ENCODE data around the gene PSMA6.

PSMA6 gene

DNA sequence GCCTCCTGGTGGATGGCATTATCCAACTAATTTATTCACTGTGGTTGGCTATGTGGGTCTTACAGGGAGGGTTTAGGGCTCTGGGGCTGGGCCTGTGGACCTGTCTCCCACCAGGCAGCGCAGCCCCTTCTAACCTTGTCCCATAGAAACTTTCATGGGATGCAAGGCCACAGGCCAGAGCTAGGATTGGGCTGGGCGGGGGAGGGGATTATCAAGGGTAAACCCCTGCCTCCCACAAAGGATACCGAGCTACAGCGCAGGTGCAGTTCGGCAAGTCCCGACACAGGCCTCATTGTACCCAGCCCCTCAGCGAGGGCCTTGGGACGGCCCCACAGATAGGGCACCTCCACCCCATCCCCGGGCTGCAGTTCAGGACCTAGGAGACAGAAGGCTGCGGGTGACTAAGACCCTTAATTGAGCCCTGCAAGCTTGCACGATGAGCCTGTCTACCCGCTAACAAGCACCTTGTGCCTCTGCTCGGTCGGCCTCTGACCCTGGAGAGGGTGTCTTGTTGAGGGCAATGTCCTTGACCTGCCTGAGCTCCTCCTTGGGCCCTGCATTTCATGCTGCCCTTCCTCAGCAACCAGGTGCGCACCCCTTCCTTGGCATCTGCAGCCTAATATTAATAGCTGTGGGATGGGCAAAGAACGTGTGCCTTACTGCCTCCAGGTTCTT, 46.7 kb downstream of the PSMA6 start:
- no peak overlapping the region for H3K4me2 ChIP-seq
- H2AFZ ChIP-seq (ENCODE audit: low read depth): no peak overlapping the region
- H3K4me1 ChIP-seq (ENCODE audit: low read depth, poor library complexity, severe bottlenecking): peaks cover 17% of the 10 kb centered on the region
- H3K27me3 ChIP-seq (ENCODE audit: insufficient read depth, low read depth): no peaks in the 10 kb centered on the region
- H3K36me3 ChIP-seq (ENCODE audit: insufficient read depth): no peaks in the 10 kb centered on the region
- H3K27ac ChIP-seq: no peak overlapping the region
- H3K9ac ChIP-seq: no peak overlapping the region
- TF ChIP-seq, protein P1, sequence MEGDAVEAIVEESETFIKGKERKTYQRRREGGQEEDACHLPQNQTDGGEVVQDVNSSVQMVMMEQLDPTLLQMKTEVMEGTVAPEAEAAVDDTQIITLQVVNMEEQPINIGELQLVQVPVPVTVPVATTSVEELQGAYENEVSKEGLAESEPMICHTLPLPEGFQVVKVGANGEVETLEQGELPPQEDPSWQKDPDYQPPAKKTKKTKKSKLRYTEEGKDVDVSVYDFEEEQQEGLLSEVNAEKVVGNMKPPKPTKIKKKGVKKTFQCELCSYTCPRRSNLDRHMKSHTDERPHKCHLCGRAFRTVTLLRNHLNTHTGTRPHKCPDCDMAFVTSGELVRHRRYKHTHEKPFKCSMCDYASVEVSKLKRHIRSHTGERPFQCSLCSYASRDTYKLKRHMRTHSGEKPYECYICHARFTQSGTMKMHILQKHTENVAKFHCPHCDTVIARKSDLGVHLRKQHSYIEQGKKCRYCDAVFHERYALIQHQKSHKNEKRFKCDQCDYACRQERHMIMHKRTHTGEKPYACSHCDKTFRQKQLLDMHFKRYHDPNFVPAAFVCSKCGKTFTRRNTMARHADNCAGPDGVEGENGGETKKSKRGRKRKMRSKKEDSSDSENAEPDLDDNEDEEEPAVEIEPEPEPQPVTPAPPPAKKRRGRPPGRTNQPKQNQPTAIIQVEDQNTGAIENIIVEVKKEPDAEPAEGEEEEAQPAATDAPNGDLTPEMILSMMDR (conservative IDR thresholded peaks at IDR 0.05; ENCODE audit: low read depth, low read length): no peak
- no peak overlapping the region for H3K4me3 ChIP-seq (IDR thresholded peaks at IDR 0.05; ENCODE audit: insufficient read depth, low read depth, low read length)
- H3K79me2 ChIP-seq (ENCODE audit: insufficient read depth, low read depth): no peaks in the 10 kb centered on the region
- H4K20me1 ChIP-seq (ENCODE audit: insufficient read depth): no peaks in the 10 kb centered on the region

DNA sequence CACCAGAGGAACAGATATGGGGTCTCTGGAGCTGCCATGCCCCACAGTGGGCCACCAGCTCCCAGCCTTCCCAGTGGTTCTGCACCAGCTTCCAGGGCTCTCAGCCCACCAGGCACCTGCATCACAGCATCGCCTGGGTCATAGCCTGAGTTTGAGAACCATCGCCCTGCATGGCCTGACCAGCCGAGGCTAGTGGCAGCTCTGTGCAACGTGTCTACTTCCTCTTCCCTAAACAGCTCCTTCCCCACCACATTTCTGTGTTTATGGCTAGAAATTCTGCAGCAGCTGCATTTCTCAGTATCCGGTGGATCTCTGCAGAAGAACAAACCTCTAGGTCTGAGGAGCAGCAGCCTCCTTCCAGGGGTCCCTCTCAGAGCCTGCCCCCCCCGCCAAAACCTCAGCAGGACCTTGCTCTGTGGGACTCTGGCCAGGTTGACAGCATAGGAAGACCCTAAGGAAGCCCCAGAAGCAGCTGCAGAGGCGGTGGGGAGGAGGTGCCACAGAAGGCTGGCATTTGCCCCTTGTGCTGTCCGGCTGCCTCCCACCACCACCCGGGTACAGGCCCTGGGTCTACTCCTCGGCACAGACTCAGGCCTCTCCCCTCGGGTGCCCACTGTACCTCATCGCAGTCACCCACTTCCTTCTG, 47.7 kb downstream of the PSMA6 start:
- Histone ChIP-seq H3K4me1 (ENCODE audit: low read depth, poor library complexity, severe bottlenecking) (peaks cover 17% of the 10 kb centered on the region), H3K4me2 (no peak overlapping the region), H3K9ac (no peak overlapping the region), H2AFZ (ENCODE audit: low read depth) (no peak overlapping the region), H3K4me3 (IDR thresholded peaks at IDR 0.05; ENCODE audit: insufficient read depth, low read depth, low read length) (no peak overlapping the region), H4K20me1 (ENCODE audit: insufficient read depth) (no peaks in the 10 kb centered on the region), H3K36me3 (ENCODE audit: insufficient read depth) (no peaks in the 10 kb centered on the region), H3K27me3 (ENCODE audit: insufficient read depth, low read depth) (no peaks in the 10 kb centered on the region), H3K27ac (no peak overlapping the region), H3K79me2 (ENCODE audit: insufficient read depth, low read depth) (no peaks in the 10 kb centered on the region)
- TF ChIP-seq, protein P1 (conservative IDR thresholded peaks at IDR 0.05; ENCODE audit: low read depth, low read length): no peak

GRCh38 chr14:35340616-35341453, 48.7 kb downstream of the PSMA6 start:
- H3K27ac ChIP-seq: no peak overlapping the region
- H4K20me1 ChIP-seq (ENCODE audit: insufficient read depth): no peaks in the 10 kb centered on the region
- H3K4me3 ChIP-seq (IDR thresholded peaks at IDR 0.05; ENCODE audit: insufficient read depth, low read depth, low read length): no peak overlapping the region
- peak overlapping the region; percentile 27; the same call in 1 of the 2 replicates for H3K9ac ChIP-seq
- H3K4me2 ChIP-seq: peak overlapping the region; percentile 62; the same call in 1 of the 2 replicates
- peaks cover 17% of the 10 kb centered on the region for H3K4me1 ChIP-seq (ENCODE audit: low read depth, poor library complexity, severe bottlenecking)
- H3K79me2 ChIP-seq (ENCODE audit: insufficient read depth, low read depth): no peaks in the 10 kb centered on the region
- TF ChIP-seq, protein P1 (conservative IDR thresholded peaks at IDR 0.05; ENCODE audit: low read depth, low read length): no peak
- no peaks in the 10 kb centered on the region for H3K36me3 ChIP-seq (ENCODE audit: insufficient read depth)
- no peaks in the 10 kb centered on the region for H3K27me3 ChIP-seq (ENCODE audit: insufficient read depth, low read depth)
- H2AFZ ChIP-seq (ENCODE audit: low read depth): peak overlapping the region; percentile 75; the same call in 1 of the 2 replicates

- Histone ChIP-seq H3K27ac (peak overlapping the region; percentile 58; the same call in 1 of the 2 replicates), H3K4me1 (ENCODE audit: low read depth, poor library complexity, severe bottlenecking) (peaks cover 17% of the 10 kb centered on the region), H3K79me2 (ENCODE audit: insufficient read depth, low read depth) (no peaks in the 10 kb centered on the region), H2AFZ (ENCODE audit: low read depth) (peak overlapping the region; percentile 75; the same call in 1 of the 2 replicates), H3K4me2 (peak overlapping the region; percentile 62; the same call in 1 of the 2 replicates), H3K36me3 (ENCODE audit: insufficient read depth) (no peaks in the 10 kb centered on the region), H4K20me1 (ENCODE audit: insufficient read depth) (no peaks in the 10 kb centered on the region), H3K9ac (peak overlapping the region; percentile 27; the same call in 1 of the 2 replicates), H3K4me3 (IDR thresholded peaks at IDR 0.05; ENCODE audit: insufficient read depth, low read depth, low read length) (no peak overlapping the region), H3K27me3 (ENCODE audit: insufficient read depth, low read depth) (no peaks in the 10 kb centered on the region)
- TF ChIP-seq, protein P1 (conservative IDR thresholded peaks at IDR 0.05; ENCODE audit: low read depth, low read length): no peak
Observed at GRCh38 chr14:35341454-35341750, 49.2 kb downstream of the PSMA6 start.
